NOMO-1 (cell line): ENCODE data around the gene PLCB4.
A peak's percentile ranks its signal among the peaks of the same experiment; 100 is the strongest.
"Not testable (repeated sequence)": the region's sequence is repeated elsewhere in the genome, so short reads cannot be mapped to it uniquely, and the experiment has no call there.

ENCODE experiments used
- DNase-seq, 2 experiments: peaks; one replicate each; lab custom pipeline; 2025; ENCODE audit not compliant: unreplicated experiment in 2 of 2; lab: John Stamatoyannopoulos, UW

PLCB4 gene

DNA sequence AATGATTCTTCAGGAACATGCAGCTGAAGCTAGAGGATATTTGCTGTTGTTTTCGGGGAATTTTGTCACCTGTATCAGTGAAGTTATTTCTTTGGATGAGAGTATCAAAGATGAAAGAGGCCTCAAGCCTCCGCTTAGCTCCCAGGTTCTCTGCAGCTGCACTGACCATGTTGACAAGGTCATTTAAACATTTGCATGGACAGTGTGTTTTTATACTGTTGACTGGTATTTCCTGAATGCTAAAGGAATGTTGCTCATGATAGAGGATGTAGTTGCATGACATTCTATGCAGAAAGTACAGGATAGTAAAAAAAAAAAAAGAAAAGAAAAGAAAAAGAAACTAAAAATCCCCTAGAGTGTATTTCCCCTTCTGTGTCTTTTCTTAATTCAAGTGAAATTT lies 279.9 kb downstream of the PLCB4 start:
- no peak for DNase-seq

DNA sequence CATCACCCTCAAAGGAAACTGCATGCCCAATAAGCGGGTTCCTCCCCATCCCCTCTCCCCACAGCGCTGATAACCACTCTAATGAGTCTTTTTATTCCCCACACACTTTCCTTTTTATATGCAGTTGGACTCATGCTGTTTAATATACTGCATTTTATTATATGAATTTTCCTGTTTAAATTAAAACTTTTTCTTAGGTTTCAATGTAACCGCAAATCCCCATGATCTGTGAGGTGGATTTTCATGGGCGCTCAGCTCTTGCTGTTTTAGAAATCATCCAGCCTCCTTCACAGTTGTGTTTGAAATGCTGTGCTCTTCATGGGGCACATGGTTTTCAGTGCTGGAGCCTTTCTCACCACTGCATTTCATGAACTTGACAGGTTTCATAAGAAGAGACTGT lies 280.4 kb downstream of the PLCB4 start:
- DNase-seq, result no peak

DNA sequence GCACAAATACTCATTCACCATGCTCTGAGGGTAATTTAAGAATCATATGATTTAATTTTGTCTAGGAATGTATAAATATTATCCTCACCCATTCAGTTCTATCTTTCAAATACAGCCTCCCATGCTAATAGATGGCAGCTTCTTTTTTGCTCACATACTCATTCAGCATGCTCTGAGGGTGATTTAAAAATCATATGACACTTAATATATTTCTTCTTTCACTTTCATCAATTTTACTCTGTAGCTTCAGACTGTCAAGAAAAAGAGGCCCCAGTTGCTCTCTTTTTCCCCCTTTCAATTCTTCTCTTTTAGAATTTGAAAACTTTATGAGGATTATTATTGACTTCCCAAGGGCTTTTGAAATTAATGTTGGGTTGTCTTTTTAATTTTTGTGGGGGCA lies 283.9 kb downstream of the PLCB4 start:
- DNase-seq, result no peak

DNA sequence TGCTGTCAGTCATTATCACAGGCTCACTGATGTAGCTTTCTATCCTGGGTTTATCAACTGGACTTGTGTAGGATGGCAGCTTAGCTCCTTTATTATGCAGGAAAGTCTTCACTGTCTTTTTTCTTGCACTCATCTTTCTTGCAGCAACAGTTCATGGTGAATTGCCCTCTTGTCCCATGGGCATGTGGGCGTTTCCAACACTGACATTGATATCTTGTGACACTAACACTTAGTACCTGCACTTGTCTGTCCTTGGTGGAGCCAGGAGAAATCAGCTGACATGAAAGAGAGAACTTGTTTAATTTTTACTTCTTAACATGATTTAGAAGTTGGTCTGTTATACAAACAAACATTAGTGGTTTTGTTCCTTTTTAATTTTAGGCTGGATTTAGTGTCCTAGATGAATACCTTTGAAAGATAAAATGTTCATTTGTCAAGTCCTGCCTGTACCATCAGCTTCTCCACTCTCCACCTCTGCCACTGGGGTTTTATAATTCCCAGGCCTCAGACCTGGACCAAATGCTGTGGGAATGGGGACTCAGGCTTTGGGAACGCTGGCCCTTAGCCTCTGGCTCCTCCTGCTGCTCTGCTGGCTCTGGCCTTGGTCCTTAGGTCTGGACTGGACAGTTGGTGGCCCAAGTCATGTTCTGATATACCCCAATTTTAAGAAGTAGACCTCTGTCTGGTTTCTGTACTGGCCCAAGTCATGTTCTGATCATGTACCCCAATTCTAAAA lies 284.5 kb downstream of the PLCB4 start:
- DNase-seq, result no peak

DNA sequence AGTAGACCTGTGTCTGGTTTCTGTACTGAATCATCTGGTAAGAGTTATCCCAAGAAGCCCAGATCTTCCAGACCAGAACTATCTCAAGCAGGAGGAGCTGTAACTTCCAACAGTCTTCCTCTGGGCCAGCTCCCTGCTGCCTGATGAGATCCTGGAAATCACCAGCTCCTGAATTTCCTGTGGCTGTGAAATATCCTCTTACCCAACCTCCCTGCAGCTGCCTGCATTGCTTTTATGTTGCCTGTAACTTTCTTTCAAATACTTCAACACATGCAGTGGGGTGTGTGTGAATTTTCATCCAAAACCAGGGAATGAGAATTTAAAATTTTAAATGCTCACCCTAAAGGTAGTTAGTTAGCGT lies 285.0 kb downstream of the PLCB4 start:
- no peak for DNase-seq

DNA sequence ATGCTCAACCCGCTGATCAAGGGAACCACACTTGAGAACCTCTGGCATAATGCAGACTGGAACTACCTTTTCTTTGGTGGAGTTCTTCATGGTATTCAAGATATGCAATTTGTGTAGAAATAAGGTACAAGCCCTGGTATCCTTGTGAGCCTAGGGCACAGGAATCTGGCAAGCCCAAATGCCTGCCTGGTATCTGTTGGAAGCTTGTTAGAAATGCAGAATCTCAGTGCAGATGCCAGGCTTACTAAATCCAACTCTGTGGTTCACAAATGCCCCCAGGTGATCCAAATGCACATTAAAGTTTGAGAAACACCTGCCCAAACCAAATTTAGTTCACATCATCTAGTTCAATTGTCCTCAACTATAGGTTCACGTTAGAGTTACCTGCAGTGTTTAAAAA lies 285.7 kb downstream of the PLCB4 start:
- DNase-seq, result no peak

DNA sequence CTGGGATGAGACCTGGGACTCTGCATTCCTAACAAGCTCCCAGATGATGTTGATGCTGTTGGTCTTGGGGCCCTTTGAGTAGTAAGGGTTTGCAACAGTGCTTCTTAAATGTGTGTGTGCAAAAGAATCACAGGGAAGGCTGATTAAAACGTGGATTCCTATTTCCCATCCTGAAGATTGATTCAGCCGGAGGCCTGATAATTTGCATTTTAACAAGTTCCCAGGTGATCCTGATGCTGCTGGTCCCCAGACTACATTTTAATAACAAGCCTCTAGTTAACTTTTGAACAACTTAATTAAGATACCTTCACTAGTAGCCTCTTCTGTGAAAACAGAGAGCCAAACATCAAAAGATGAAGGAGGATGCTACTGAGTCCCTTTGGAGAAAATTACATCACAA lies 289.1 kb downstream of the PLCB4 start:
- DNase-seq, result no peak

DNA sequence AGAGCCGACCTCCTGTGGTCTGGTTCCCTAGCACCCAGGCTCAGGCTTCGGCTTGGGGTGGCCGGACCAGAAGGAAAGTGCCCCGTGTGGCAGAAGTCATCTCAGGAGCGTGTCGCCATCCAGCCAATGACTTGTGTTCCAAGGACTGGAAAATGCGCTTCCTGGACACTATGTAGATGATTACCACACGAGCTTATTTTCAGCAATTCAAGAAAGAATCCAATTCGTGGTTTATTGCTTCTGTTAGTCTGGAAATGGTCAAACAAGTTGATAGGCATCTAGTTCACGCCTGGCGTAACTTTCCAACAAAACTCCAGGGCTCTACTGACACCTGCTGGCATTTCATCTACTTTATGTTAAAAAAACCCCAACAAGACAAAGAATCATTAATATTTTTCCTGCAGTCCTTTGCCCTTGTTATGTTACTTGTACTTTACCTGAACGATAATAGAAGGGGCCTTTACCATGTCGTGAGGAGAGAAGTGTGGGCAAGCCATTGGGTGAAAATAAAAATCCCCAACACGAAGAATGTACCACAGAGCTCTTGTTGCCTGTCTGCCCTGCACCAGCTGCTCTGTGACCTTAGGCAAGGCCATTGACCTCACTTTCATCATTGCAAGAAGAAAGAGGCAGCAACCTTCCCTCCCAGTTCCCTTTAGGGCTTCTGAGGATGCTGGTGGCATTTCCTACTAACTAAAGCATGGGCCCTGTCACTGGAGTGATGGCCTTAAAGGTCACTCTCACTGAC lies 290.8 kb downstream of the PLCB4 start:
- DNase-seq, result peak; percentile 2 to 9

DNA sequence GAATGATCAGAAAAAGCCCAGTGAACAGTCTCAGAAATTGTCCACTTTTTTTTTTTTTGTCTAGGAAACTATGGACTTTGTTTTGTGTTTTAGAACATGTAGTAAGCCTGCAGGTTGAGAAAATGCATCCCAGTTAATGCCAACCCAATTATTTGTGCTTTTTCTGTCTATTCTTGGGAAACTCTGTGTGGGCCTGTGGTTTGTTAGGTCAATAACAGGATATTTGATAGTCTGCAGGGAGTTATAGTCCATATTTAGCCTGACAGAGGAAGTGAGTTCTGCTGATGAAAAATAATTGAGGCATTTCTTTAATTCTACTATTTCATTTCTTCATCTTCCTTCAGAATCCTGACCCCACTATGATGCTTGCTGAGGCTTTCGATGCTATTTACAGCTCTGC lies 291.5 kb downstream of the PLCB4 start:
- DNase-seq, result no peak

DNA sequence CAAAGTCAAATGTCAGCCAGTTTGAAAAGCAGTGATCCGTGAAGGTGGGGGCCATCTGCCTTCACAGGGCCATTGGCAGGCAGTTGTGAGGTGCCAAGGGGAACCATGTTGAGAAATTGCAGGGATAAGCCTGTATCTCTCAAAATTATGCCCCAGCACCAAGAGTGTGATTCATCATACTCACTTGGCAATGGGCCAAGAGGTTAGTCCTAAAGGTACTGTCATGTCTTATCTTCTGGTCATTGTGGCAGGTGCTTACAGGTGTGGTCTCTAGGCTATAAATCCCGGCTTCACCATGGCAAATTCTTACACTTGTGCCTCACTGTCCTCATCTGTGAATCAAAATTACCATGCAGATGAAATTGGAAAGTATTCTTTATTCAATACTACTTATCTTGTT lies 294.8 kb downstream of the PLCB4 start:
- DNase-seq, result no peak

DNA sequence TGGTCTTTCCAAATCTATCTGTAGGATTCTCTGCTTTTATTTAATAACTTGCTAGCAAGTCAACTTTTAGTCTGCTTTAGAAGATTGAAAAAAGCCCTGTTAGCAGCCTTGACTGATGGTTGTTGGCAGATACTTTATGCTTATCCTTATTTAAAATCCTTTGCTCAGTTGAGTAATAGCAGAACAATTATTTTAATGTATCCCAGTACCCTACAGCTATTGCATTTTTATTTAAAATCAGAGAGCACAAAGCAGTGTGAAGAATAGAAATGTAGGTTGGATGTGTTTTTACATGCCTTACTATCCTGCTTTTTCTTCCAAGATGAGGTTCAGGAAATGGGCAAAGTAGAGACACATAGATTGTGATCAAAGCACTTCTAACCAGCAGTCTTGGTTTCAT lies 298.4 kb downstream of the PLCB4 start:
- no peak for DNase-seq

DNA sequence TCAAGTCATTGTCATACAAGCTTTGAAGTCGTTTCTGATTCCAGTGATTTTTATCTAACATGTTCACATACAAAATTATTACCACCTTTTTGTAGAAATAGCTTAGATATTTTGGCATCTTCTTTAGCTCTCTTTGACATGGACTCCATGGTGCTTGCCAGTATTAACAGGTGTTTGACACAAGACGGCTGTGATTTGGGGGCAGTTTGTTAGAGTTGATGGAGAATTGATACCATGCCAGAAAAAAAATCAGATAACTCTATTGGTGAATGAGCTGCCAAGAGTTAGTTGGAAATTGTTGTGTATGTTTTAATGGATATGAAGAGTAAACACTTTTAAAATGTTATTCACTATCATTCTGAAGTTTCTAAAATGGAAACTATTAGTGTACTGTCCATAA lies 298.9 kb downstream of the PLCB4 start:
- no peak for DNase-seq

DNA sequence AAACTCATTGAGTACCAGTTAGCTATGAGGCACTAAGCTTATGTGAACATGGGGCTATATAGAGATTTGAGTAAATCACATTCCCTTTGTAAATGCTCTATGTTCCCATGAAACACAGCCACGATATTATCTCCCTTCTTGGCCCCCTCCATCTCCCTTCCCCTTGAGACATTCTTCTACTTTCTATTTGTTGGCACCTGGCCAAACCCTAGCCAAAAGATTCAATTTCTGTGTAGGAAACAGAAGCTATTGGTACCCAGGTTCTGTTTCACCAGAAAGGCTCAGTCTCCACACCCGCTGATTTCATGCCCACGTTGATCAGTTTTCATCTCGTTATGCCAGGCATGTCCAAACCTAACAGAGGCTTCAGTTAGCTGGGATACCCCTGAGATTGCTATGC lies 300.0 kb downstream of the PLCB4 start:
- DNase-seq, result no peak

DNA sequence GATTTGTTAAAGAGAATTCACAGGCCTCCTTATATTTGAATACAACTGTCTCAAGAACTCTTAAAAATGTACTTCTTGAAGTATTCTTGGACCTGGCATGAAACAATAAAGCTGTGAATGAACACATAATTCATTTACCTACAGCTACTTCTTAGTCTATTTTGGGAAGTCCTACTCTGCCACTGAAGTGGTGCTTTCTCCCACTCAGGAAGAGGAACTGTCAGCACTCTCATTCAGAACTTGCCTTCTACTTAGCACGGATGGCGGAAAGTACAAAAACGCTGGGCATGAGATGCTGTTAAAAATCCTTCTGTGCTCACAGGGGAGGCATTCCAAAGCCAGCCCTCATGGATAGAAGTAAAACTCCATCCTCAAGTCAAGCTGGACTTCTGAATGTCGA lies 300.7 kb downstream of the PLCB4 start:
- DNase-seq, result no peak

DNA sequence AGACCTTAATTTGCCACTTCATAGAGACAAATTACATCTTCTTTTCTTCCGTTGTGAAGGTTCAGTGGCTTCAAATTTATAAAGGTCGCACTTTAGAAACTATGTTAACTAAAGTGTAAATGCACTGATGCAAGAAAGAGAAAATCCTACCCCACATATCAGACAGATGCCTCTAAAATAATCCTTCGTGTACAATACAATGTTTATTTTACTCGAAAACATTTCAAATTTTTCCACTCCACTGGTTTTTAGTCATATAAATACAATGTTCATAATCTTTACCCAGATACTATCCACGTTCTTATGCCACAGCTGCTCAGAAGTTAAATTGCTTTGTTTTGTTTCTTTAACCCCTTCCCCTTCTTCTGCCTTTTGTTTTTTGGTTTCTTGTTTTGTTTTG lies 305.2 kb downstream of the PLCB4 start:
- no peak for DNase-seq

DNA sequence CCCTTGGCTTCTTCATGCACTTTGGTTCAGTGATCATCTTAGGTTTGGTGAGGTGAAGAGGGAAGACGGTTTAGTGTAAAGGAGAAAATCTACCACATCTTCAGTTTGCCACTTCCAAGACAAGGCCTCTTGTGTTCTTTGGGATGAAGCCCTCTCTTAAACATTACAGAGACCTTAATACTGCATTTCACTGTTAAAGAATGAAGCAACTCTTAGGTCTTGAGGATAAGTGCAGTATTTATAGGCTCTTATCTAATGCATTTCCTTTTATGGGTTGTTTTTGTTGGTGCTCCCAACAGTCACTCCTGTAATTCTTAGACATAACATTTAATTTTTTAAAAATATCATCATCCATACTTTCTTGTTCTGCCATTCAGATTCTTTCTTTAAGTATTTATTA lies 305.6 kb downstream of the PLCB4 start:
- no peak for DNase-seq

DNA sequence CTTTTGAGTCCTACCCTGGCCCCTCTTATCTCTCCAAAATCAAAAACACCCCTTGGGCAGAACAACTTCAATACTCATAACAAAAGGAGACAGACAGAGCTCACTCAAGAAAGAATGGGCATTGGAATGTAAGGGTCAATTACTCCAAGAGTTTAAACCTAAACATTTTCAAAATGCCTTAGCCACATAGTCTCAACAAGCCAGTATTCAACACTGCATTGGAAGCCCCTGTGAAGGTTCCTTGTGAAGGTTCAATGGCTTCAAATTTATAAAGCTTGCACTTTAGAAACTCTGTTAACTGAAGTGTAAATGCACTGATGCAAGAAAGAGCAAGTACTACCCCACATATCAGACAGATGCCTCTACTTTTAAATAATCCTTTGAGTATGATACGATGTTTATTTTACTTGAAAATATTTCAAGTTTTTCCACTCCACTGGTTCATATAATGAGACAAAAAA lies 306.4 kb downstream of the PLCB4 start:
- no peak for DNase-seq

DNA sequence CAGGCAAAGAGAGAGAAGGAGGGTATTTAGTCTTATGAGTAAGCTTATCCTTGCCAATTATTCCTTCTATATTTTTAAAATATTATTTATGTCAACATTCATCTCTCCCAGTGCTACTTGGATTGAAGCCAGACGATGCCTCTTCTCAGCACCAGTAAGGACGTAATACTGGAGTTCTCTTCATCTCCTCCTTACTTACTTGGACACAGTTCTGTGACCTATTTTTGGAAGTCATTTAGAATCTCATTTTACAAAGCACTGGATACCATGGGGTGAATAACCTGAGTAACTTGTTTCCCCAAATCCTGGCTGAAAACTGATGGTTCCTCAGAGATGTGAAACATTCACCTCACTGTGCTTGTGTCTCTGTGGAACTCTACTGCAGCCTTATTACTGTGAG lies 308.1 kb downstream of the PLCB4 start:
- DNase-seq, result no peak

DNA sequence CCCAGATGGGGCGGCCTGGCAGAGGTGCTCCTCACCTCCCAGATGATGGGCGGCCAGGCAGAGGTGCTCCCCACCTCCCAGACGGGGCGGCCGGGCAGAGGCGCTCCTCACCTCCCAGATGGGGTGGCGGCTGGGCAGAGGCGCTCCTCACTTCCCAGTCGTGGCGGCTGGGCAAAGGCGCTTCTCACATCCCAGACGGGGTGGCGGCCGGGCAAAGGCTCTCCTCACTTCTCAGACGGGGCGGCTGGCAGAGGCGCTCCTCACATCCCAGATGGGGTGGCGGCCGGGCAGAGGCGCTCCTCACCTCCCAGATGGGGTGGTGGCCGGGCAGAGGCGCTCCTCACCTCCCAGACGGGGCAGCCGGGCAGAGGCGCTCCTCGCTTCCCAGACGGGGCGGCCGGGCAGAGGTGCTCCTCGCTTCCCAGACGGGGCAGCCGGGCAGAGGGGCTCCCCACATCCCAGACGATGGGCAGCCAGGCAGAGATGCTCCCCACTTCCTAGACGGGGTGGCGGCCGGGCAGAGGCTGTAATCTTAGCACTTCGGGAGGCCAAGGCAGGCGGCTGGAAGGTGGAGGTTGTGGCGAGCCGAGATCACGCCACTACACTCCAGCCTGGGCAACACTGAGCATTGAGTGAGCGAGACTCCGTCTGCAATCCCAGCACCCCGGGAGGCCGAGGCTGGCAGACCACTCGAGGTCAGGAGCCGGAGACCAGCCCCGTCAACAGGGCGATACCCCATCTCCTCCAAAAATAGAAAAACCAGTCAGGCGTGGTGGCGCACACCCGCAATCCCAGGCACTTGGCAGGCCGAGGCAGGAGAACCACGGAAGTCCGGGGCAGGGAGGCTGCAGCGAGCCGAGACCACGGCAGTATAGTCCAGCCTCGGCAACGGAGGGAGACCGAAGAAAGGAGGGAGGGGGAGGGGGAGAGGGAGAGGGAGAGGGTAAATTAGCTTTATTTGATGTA lies 316.7 kb downstream of the PLCB4 start:
- not testable (repeated sequence) for DNase-seq

DNA sequence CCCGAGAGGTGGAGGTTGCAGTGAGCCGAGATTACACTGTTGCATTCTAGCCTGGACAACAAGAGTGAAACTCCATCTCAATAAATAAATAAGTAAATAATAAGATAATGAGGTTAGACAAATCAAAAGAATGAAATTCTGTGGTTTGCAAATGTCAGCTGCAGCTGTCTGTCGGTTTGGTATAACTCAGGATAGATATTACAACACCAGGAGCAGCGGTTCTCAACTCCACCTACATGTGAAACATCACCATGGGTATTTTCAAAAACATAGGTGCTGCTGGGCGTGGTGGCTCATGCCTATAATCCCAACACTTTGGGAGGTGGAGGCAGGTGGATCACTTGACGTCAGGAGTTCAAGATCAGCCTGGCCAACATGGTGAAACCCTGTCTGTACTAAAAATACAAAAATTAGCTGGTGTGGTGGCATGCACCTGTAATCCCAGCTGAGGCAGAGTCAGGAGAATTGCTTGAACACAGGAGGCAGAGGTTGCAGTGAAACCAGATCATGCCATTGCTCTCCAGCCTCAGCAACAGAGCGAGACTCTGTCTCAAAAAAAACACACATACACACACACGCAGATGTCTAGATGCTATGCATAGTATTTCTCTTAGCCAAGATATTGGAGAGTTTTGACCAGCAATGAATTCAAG lies 319.4 kb downstream of the PLCB4 start:
- no peak for DNase-seq

DNA sequence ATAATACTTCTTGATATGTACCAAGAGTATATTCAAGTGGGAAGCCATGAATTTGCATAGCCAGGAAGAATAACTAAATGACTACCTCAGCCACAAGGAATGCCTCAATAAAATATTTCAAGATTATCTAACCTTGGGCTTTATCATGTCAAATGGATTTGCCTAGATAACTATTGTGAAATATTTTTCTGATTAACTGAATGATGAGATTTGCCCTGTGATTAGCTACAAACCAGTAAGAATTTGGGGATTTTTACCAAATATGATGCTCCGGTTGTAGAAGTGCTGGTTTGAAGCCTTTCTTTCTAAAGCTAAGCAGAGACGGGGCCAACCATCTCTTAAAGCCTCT lies 319.9 kb downstream of the PLCB4 start:
- DNase-seq, result no peak
